ENCODE measurements around the gene SORCS2. TPM values are rescaled to one million over a fixed set of nuclear protein-coding genes. Genes with fewer than 3 reads are reported as not detected.

The SORCS2 gene
- total RNA-seq, 2 donors from 2014 or later: 1.0 to 4.4 TPM

- no peak overlapping the region for H3K4me3 ChIP-seq
- intact Hi-C loops (cut with DNase I): no loop called here
- no peaks in the 10 kb centered on the region for H3K9me3 ChIP-seq
- 94% methylated on average over 30 of the region's 30 CpGs for WGBS
- no peak overlapping the region for H3K27ac ChIP-seq
- H3K36me3 ChIP-seq: no peaks in the 10 kb centered on the region
- TF ChIP-seq POLR2AphosphoS5 (IDR thresholded peaks at IDR 0.05) (no peak), POLR2A (IDR thresholded peaks at IDR 0.05) (no peak), CTCF (IDR thresholded peaks at IDR 0.05) (no peak)
- H3K27me3 ChIP-seq (replicated peaks; ENCODE audit: insufficient read depth): no peaks in the 10 kb centered on the region
- H3K4me1 ChIP-seq (replicated peaks): no peaks in the 10 kb centered on the region
- no peak for DNase-seq (ENCODE audit: low spot score)
These were observed 595.4 kb downstream of the SORCS2 start for GRCh38 chr4:7787681-7788141.

GRCh38 chr4:7788193-7788592 lies 595.9 kb downstream of the SORCS2 start:
- 96% methylated on average over 17 of the region's 17 CpGs for WGBS
- no peaks in the 10 kb centered on the region for H3K9me3 ChIP-seq
- H3K4me3 ChIP-seq: no peak overlapping the region
- H3K27me3 ChIP-seq (replicated peaks; ENCODE audit: insufficient read depth): no peaks in the 10 kb centered on the region
- H3K36me3 ChIP-seq: no peaks in the 10 kb centered on the region
- H3K27ac ChIP-seq: no peak overlapping the region
- no peak for DNase-seq (ENCODE audit: low spot score)
- TF ChIP-seq POLR2AphosphoS5 (IDR thresholded peaks at IDR 0.05) (no peak), POLR2A (IDR thresholded peaks at IDR 0.05) (no peak), CTCF (IDR thresholded peaks at IDR 0.05) (no peak)
- intact Hi-C loops (cut with DNase I): no loop called here
- no peaks in the 10 kb centered on the region for H3K4me1 ChIP-seq (replicated peaks)

GRCh38 chr4:7788694-7789425 lies 596.5 kb downstream of the SORCS2 start:
- Histone ChIP-seq H3K27ac (no peak overlapping the region), H3K4me1 (replicated peaks) (no peaks in the 10 kb centered on the region), H3K27me3 (replicated peaks; ENCODE audit: insufficient read depth) (no peaks in the 10 kb centered on the region), H3K9me3 (no peaks in the 10 kb centered on the region), H3K4me3 (no peak overlapping the region), H3K36me3 (no peaks in the 10 kb centered on the region)
- DNase-seq (ENCODE audit: low spot score): no peak
- TF ChIP-seq POLR2A (IDR thresholded peaks at IDR 0.05): no peak
- no peak for TF ChIP-seq CTCF (IDR thresholded peaks at IDR 0.05)
- no peak for TF ChIP-seq POLR2AphosphoS5 (IDR thresholded peaks at IDR 0.05)
- intact Hi-C loops (cut with DNase I): no loop called here
- 87% methylated on average over 13 of the region's 13 CpGs for WGBS

GRCh38 chr4:7790023-7790422 lies 597.7 kb downstream of the SORCS2 start:
- WGBS: 44% methylated on average over 2 of the region's 2 CpGs
- TF ChIP-seq POLR2A (IDR thresholded peaks at IDR 0.05) (no peak), POLR2AphosphoS5 (IDR thresholded peaks at IDR 0.05) (no peak), CTCF (IDR thresholded peaks at IDR 0.05) (no peak)
- DNase-seq (ENCODE audit: low spot score): no peak
- Histone ChIP-seq H3K36me3 (no peaks in the 10 kb centered on the region), H3K27ac (no peak overlapping the region), H3K4me3 (no peak overlapping the region), H3K4me1 (replicated peaks) (no peaks in the 10 kb centered on the region), H3K9me3 (no peaks in the 10 kb centered on the region), H3K27me3 (replicated peaks; ENCODE audit: insufficient read depth) (no peaks in the 10 kb centered on the region)
- intact Hi-C loops (cut with DNase I): no loop called here

GRCh38 chr4:7790999-7791398 lies 598.7 kb downstream of the SORCS2 start:
- no peak for DNase-seq (ENCODE audit: low spot score)
- no peaks in the 10 kb centered on the region for H3K36me3 ChIP-seq
- intact Hi-C loops (cut with DNase I): no loop called here
- no peaks in the 10 kb centered on the region for H3K9me3 ChIP-seq
- H3K27me3 ChIP-seq (replicated peaks; ENCODE audit: insufficient read depth): no peaks in the 10 kb centered on the region
- no peaks in the 10 kb centered on the region for H3K4me1 ChIP-seq (replicated peaks)
- no peak overlapping the region for H3K27ac ChIP-seq
- WGBS: 55% methylated on average over 2 of the region's 2 CpGs
- H3K4me3 ChIP-seq: no peak overlapping the region
- no peak for TF ChIP-seq POLR2AphosphoS5 (IDR thresholded peaks at IDR 0.05)

Small RNAs within 50 kb of the gene (microRNA-seq; reads per million reads assigned to microRNA genes)
- gene MIR4274 (not detected), gene MIR4798 (not detected)

Small RNAs within 50 kb of the gene (small RNA-seq; reads per million reads assigned to genes)
- gene MIR4274 (0 reads per million in 2 donors), gene MIR4798 (0 reads per million in 2 donors)

Other genes starting within 250 kb of the SORCS2 start
- gene TADA2B, start 149.2 kb upstream of the SORCS2 start, total RNA-seq: 10 to 100 TPM; 34.5 to 41.2 TPM
- gene GRPEL1, start 124.5 kb upstream of the SORCS2 start, total RNA-seq: 10 to 100 TPM; 12.8 to 25.6 TPM
- gene PSAPL1, start 242.4 kb downstream of the SORCS2 start, total RNA-seq: 10 to 100 TPM in 1 of 2 donors, under 1 TPM in 1; 0.05 to 12.9 TPM

All from prostate gland (tissue), 2 donors.